HG03108 (cell line): Measurements from ENCODE around the gene KMT5C.

Experiments used
- ATAC-seq: cut with Tn5 transposase; IDR thresholded peaks from one replicate; pipeline ENCODE4 v1.9.1; 2021; ENCODE audit warnings: moderate library complexity; ENCODE audit not compliant: unreplicated experiment

The KMT5C gene

GRCh38 chr19:55345818-55346724 lies 6.4 kb downstream of the KMT5C start:
- ATAC-seq, result no peak

GRCh38 chr19:55346725-55347441 lies 7.2 kb downstream of the KMT5C start:
- ATAC-seq, result no peak

GRCh38 chr19:55347442-55348009 lies 7.8 kb downstream of the KMT5C start:
- ATAC-seq, result no peak

- no peak for ATAC-seq
Observed at GRCh38 chr19:55348317-55349034, 8.8 kb downstream of the KMT5C start.

- ATAC-seq, result no peak
Observed at GRCh38 chr19:55350620-55351315, 11.1 kb downstream of the KMT5C start.

GRCh38 chr19:55352040-55352439 lies 12.4 kb downstream of the KMT5C start:
- no peak for ATAC-seq

GRCh38 chr19:55352549-55353145 lies 13.0 kb downstream of the KMT5C start:
- no peak for ATAC-seq

- ATAC-seq, result no peak
Observed at GRCh38 chr19:55353356-55353802, 13.7 kb downstream of the KMT5C start.

GRCh38 chr19:55353803-55354697 lies 14.4 kb downstream of the KMT5C start:
- no peak for ATAC-seq

GRCh38 chr19:55354698-55355212 lies 15.1 kb downstream of the KMT5C start, which contains the start of gene COX6B2:
TSS of gene COX6B2 (minus strand) at chr19:55354719. CDS start at chr19:55354521, 198 bp downstream.
- ATAC-seq, result no peak

GRCh38 chr19:55355213-55355821 lies 15.6 kb downstream of the KMT5C start:
- ATAC-seq, result no peak

GRCh38 chr19:55358493-55358892 lies 18.8 kb downstream of the KMT5C start:
- no peak for ATAC-seq

GRCh38 chr19:55358943-55359908 lies 19.6 kb downstream of the KMT5C start:
- no peak for ATAC-seq

GRCh38 chr19:55360902-55361301 lies 21.2 kb downstream of the KMT5C start:
- ATAC-seq, result no peak

GRCh38 chr19:55362174-55362989 lies 22.7 kb downstream of the KMT5C start:
- no peak for ATAC-seq

- ATAC-seq, result no peak
Observed at GRCh38 chr19:55362990-55363716, 23.5 kb downstream of the KMT5C start, which contains the start of gene GARIN5B. TSS of gene GARIN5B (minus strand) at chr19:55363260. CDS start at chr19:55363066, 194 bp downstream.
